K562 (cell line): ENCODE measurements around the gene GALNS. TPM values are rescaled to one million over a fixed set of nuclear protein-coding genes. Genes with fewer than 3 reads are reported as not detected.

ENCODE experiments used
- CAMTA2 ChIP-seq: fragments of 250-450 bp; sonication (Bioruptor Pico); conservative IDR thresholded peaks from 2 replicates; pipeline ENCODE4 v1.5.1; 2022
- ELF2 ChIP-seq: fragments of 250-450 bp; sonication (Bioruptor Pico); IDR thresholded peaks from 2 replicates; pipeline ENCODE4 v1.5.0; 2021; ENCODE audit warnings: mild to moderate bottlenecking
- KAT8 ChIP-seq: fragments of 450-650 bp; IDR thresholded peaks from 2 replicates; pipeline ENCODE4 v1.6.1; 2016; ENCODE audit warnings: low read depth, mild to moderate bottlenecking
- KDM2B ChIP-seq: fragments of 250-450 bp; sonication (Bioruptor Pico); IDR thresholded peaks from 2 replicates; pipeline ENCODE4 v1.8.0; 2021; ENCODE audit warnings: mild to moderate bottlenecking, moderate library complexity
- MAFK ChIP-seq: IDR thresholded peaks from 2 replicates; pipeline ENCODE4 v1.6.1; 2011; ENCODE audit warnings: low read length, improper control_type of control experiment
- MGA ChIP-seq: fragments of 450-650 bp; IDR thresholded peaks from 2 replicates; pipeline ENCODE4 v1.6.1; 2016; ENCODE audit warnings: mild to moderate bottlenecking, moderate library complexity
- NCOR1 ChIP-seq: fragments of 450-650 bp; IDR thresholded peaks from 2 replicates; pipeline ENCODE4 v1.6.1; 2016; ENCODE audit warnings: mild to moderate bottlenecking, moderate library complexity
- RBBP5 ChIP-seq: fragments of 200-600 bp; sonication (generic); IDR thresholded peaks from 2 replicates; pipeline ENCODE4 v1.6.1; 2012; ENCODE audit warnings: borderline replicate concordance, mild to moderate bottlenecking, low read length, control low read depth, inconsistent platforms; ENCODE audit not compliant: insufficient read depth, poor library complexity, severe bottlenecking
- RBM39 ChIP-seq: fragments of 200-400 bp; formaldehyde crosslinking; optimal IDR thresholded peaks from 2 replicates; pipeline ENCODE3; 2018; ENCODE audit warnings: low read depth, low read length
- ZFX ChIP-seq: sonication (generic); formaldehyde crosslinking; IDR thresholded peaks from 2 replicates; pipeline ENCODE4 v1.8.0; 2022; ENCODE audit warnings: mild to moderate bottlenecking, missing genetic modification reagents, moderate library complexity
- ZNF277 ChIP-seq: fragments of 250-450 bp; sonication (Bioruptor Pico); IDR thresholded peaks from 2 replicates; pipeline ENCODE4 v1.8.0; 2022; ENCODE audit warnings: inconsistent platforms, mild to moderate bottlenecking, moderate library complexity, borderline replicate concordance
- ZNF280B ChIP-seq: fragments of 250-450 bp; sonication (Bioruptor Pico); IDR thresholded peaks from 2 replicates; pipeline ENCODE4 v1.5.1; 2021; ENCODE audit warnings: mild to moderate bottlenecking
- ZNF347 ChIP-seq: fragments of 450-650 bp; formaldehyde crosslinking; IDR thresholded peaks from 2 replicates; pipeline ENCODE4 v1.4.0; 2020; ENCODE audit warnings: low read depth, mild to moderate bottlenecking, moderate library complexity
- ZNF583 ChIP-seq: fragments of 250-450 bp; sonication (Bioruptor Pico); IDR thresholded peaks from 2 replicates; pipeline ENCODE4 v1.4.0; 2020
- ZNF707 ChIP-seq: fragments of 250-450 bp; sonication (Bioruptor Pico); conservative IDR thresholded peaks from 2 replicates; pipeline ENCODE4 v1.8.0; 2022; ENCODE audit warnings: inconsistent platforms, mild to moderate bottlenecking, moderate library complexity
- polyA plus RNA-seq, 8 experiments: library from polyadenylated mRNA; depleted of rRNA in 4 of 8; stranded (reverse) in 5 of 8; unstranded in 3 of 8; fragments of >200 nt; fragmentation: Nextera tagmentation in 2 of 8; fragmentation: Illumina TruSeq in 1 of 8; extraction: Ambion mirVana in 2 of 8; extraction: Trizol in 1 of 8; gene quantifications; 2 replicates each; pipeline versions ENCODE4 v1.2.1 to v1.2.3, GENCODE V29; 2011 to 2014; ENCODE audit warnings: inconsistent platforms in 1 of 8, missing spikeins in 1 of 8
- total RNA-seq, 7 experiments: library from RNA; depleted of rRNA in 6 of 7; stranded (reverse); fragments of >200 nt in 6 of 7; fragmentation: Illumina TruSeq in 2 of 7; extraction: Trizol in 2 of 7; gene quantifications; 2 replicates each; pipeline versions ENCODE4 v1.2.1 to v1.2.3, GENCODE V29; 2011 to 2021; ENCODE audit warnings: low replicate concordance in 1 of 7

The GALNS gene
- total and polyA plus RNA-seq, 9 of the 15 experiments (the other 6 are each of a cell fraction or from before 2014, with no cell fraction given): 0.38 to 13.2 (median 4.3) TPM

DNA sequence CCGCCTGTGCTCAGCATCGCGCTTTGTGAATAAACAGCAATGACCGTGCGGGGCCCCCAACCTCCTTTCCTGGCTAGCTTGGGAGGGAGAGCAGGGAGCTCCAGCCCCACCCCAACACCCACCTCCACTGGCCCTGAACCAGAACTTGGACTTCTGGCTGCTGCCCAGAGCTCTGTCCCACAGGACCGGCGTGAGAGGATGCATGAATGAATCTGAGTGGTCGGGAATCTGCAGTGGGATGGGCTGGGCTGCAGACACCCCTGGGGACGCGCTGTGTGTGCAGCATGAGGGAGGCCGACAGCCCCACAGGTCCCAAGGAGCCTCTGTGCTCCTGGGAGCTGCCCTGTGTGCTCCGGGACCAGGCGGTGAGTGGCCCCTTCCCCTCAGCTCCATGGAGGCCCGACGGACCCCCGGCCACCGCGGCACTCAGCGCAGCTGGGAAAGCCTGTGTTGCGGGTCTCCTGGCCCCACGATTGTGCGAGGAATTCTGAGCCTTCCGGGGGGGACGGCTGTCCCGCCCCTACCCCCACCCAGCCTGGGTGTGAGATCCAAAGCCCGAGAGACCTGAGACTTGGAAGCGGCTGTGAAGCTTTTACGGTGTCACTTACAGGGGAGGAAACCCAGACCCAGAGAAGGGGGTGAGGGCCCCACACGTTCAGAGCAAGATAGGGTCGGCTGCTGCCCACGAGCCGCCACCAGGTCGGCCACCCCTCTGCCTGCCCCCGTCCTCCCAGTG is 77.2 kb downstream of the GALNS start (continued):
- TF ChIP-seq MGA (no peak), RBM39 (no peak), ZNF277 (no peak), MAFK (no peak), ZNF583 (CRISPR knock-in tag) (no peak), KDM2B (CRISPR knock-in tag) (no peak), ZNF347 (CRISPR knock-in tag) (no peak), ZNF707 (CRISPR knock-in tag) (no peak), ZFX (CRISPR knock-in tag) (no peak), CAMTA2 (CRISPR knock-in tag) (no peak), ELF2 (CRISPR knock-in tag) (no peak), KAT8 (no peak), NCOR1 (no peak), RBBP5 (peak; percentile 36), ZNF280B (CRISPR knock-in tag) (no peak)
